Heart right ventricle (tissue), 16 donors: Measurements from ENCODE around the gene CCDC92. TPM values are rescaled to one million over a fixed set of nuclear protein-coding genes. Genes with fewer than 3 reads are reported as not detected.
A peak's percentile ranks its signal among the peaks of the same experiment; 100 is the strongest.

Source experiments
- ATAC-seq, 8 donors: fragments of 200-7000 bp; cut with Tn5 transposase; one replicate each; pipeline ENCODE4 v1.9.1; 2020; ENCODE audit warnings: mild to moderate bottlenecking in 8 of 8, moderate library complexity in 8 of 8, moderate number of reproducible peaks in 1 of 8
- DNase-seq, 2 donors: peaks; one replicate each; pipeline ENCODE4 v3.0.0-alpha.2; 2020
- H3K27ac ChIP-seq, 10 donors: fragments of 200-600 bp; sonication (generic) in 2 of 10; one replicate each; pipeline versions ENCODE4 v1.5.0 to v1.8.0; 2020 to 2022; ENCODE audit warnings: mild to moderate bottlenecking in 3 of 10
- H3K27me3 ChIP-seq, 7 donors: fragments of 200-600 bp; one replicate each; pipeline ENCODE4 v1.8.0; 2021 to 2022; ENCODE audit warnings: mild to moderate bottlenecking in 2 of 7
- H3K36me3 ChIP-seq, 9 donors: fragments of 200-600 bp; sonication (generic) in 1 of 9; one replicate each; pipeline versions ENCODE4 v1.5.0 to v1.8.0; 2020 to 2022; ENCODE audit warnings: mild to moderate bottlenecking in 2 of 9
- H3K4me1 ChIP-seq, 9 donors: fragments of 200-600 bp; sonication (generic) in 1 of 9; one replicate each; pipeline versions ENCODE4 v1.5.0 to v1.8.0; 2020 to 2022; ENCODE audit warnings: mild to moderate bottlenecking in 4 of 9
- H3K4me3 ChIP-seq, 10 donors: fragments of 200-600 bp; sonication (generic) in 2 of 10; one replicate each; pipeline versions ENCODE4 v1.5.0 to v1.8.0; 2020 to 2022; ENCODE audit warnings: mild to moderate bottlenecking in 7 of 10, moderate library complexity in 2 of 10
- H3K9me3 ChIP-seq, 11 donors: fragments of 200-600 bp in 10 of 11; sonication (generic) in 2 of 11; one replicate each; pipeline versions ENCODE4 v1.5.0 to v1.8.0; 2013 to 2022; ENCODE audit warnings: mild to moderate bottlenecking in 2 of 11, control low read depth in 1 of 11, moderate library complexity in 1 of 11
- WGBS, 2 donors: extraction: QIAGEN DNeasy Blood & Tissue Kit; methylation state at CpG; one replicate each; pipeline ENCODE4 v1.1.7; 2013; ENCODE audit warnings: inconsistent platforms in 1 of 2; 5-methylcytosine and 5-hydroxymethylcytosine counted together
- intact Hi-C, 10 donors: fragments of 100-400 bp; cut with DNase I; formaldehyde crosslinking; loops; one replicate each; pipeline versions ENCODE4 v1.11.1 to v1.14.2; 2022
- polyA plus RNA-seq, 2 donors: library from polyadenylated mRNA; stranded (reverse); fragments of 200-250 nt; gene quantifications; one replicate each; pipeline ENCODE4 v1.2.3, GENCODE V29; 2013
- total RNA-seq, 10 donors: library from RNA; stranded (reverse); fragmentation: NEBNext Ultra II Directional in 3 of 10; extraction: Animal tissue kit (Norgen Biotek cat#: 25700) in 3 of 10; gene quantifications; one replicate each; pipeline versions ENCODE4 v1.2.1 to v1.2.4, GENCODE V29; 2021 to 2023
- TF ChIP-seq, protein P1 (sequence below), 9 donors: fragments of 200-600 bp; sonication (generic) in 2 of 9; IDR thresholded peaks; one replicate each; pipeline versions ENCODE4 v1.5.0 to v1.8.0; 2021 to 2022; ENCODE audit warnings: antibody characterized with exemption in 9 of 9, mild to moderate bottlenecking in 5 of 9, moderate library complexity in 1 of 9
- donor health status: Arrhythmogenic right ventricular cardiomyopathy.
- donor health status: ischemic (EF 13 %, LVEDD 7.1; RV severe dilation, severe dysfunction).
- donor health status: healthy with polysubstance abuse.
- donor health status: DM: no; HTN: yes; CAD: no.
- donor health status: DM: no; HTN: no; CAD: no.
- donor health status: ischemic (EF 25% LVEDD 6.9; RV normal size, moderate dysfunction).
- donor health status: ischemic (EF 25% LVEDD 5.7; RV mildly dilated, moderate dysfunction).
- donor health status: healthy.
- donor health status: DM: yes; HTN: yes; CAD: no.
- donor health status: Ischemic cardiomyopathy.
- donor health status: ischemic (EF 35%, LVEDD 5.7; RV mildly dilated, moderate dysfunction).
- donor health status: nonischemic (EF 11% LVEDD 7.7; RV severe dilation, severe dysfunction).
- donor health status: DM: yes; HTN: yes; CAD: no.
- donor health status: PGD.
- donor health status: ischemic (EF 29% LVEDD 5.4; RV normal size, mild dysfunction).
- donor health status: nonischemic (EF 23%, LVEDD 6.1; RV moderate dilation, normal function).

Gene CCDC92
- total and polyA plus RNA-seq, 12 donors: 38.5 to 77.1 (median 56.5) TPM

- Histone ChIP-seq H3K9me3 (no peaks in the 10 kb centered on the region), H3K4me3 (no peak overlapping the region), H3K27ac (no peak overlapping the region), H3K4me1 (no peaks in the 10 kb centered on the region), H3K27me3 (peaks cover 0 to 35% (median 6%) of the 10 kb centered on the region in 7 donors), H3K36me3 (no peaks in the 10 kb centered on the region)
- intact Hi-C loops: loop anchor here in 3 of 10 donors (5.0 to 10.0 kb wide), 4 partner anchors 84 to 874 kb away; no protein-coding TSS in a partner anchor
- ATAC-seq (no peak), DNase-seq (no peak)
- 55 to 62% methylated on average over 9 of the region's 9 CpGs for WGBS, 2 donors
- TF ChIP-seq, protein P1, sequence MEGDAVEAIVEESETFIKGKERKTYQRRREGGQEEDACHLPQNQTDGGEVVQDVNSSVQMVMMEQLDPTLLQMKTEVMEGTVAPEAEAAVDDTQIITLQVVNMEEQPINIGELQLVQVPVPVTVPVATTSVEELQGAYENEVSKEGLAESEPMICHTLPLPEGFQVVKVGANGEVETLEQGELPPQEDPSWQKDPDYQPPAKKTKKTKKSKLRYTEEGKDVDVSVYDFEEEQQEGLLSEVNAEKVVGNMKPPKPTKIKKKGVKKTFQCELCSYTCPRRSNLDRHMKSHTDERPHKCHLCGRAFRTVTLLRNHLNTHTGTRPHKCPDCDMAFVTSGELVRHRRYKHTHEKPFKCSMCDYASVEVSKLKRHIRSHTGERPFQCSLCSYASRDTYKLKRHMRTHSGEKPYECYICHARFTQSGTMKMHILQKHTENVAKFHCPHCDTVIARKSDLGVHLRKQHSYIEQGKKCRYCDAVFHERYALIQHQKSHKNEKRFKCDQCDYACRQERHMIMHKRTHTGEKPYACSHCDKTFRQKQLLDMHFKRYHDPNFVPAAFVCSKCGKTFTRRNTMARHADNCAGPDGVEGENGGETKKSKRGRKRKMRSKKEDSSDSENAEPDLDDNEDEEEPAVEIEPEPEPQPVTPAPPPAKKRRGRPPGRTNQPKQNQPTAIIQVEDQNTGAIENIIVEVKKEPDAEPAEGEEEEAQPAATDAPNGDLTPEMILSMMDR (IDR thresholded peaks at IDR 0.05): no peak
These were observed 71.7 kb downstream of the CCDC92 start for GRCh38 chr12:123900871-123901376.

DNA sequence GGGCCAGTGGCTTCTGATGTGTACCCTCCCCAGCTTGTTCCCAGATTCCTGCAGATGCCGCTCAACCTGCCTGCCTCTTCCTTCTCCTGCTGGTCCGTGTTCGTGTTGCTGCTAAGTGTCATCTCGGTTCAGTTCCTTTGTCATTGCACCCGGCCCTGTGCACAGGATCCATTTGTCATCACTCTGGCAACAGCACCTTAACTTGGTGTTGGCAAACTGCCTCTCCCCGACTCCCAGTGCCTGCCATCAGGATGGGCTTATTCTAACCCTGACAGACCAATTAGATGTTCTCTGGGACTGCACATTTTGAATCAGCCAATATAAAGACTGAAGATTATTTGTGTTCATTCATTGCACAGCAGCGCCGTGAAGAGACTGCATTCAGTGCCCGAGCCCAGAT is 73.3 kb downstream of the CCDC92 start:
- no peak for DNase-seq

DNA sequence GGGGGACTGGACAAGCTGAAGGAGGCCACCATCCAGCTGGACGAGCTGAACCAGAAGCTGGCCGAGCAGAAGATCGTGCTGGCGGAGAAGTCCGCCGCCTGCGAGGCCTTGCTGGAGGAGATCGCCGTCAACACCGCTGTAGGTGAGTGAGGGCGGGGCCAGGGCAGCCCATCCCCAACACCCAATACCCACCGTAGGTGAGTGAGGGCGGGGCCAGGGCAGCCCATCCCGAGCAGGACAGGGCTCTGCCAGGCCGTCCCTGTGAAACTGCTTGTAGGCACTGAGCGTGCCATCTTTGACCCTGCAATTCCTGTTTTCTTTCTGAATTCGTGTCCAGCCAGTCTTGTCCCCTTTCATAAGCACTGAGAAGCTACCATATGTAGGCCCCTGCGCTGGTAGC is 74.0 kb downstream of the CCDC92 start:
- Histone ChIP-seq H3K27ac (no peak overlapping the region), H3K27me3 (peaks cover 0 to 37% (median 6%) of the 10 kb centered on the region in 7 donors), H3K9me3 (no peaks in the 10 kb centered on the region), H3K4me1 (no peaks in the 10 kb centered on the region), H3K36me3 (no peaks in the 10 kb centered on the region), H3K4me3 (no peak overlapping the region)
- TF ChIP-seq, protein P1 (IDR thresholded peaks at IDR 0.05): no peak
- WGBS, 2 donors: 87 to 92% methylated on average over 18 of the region's 18 CpGs
- intact Hi-C loops: no loop called here
- ATAC-seq (no peak), DNase-seq (no peak)

More for the DNA sequence above, 73.3 kb downstream of the CCDC92 start:
- Histone ChIP-seq H3K27ac (no peak overlapping the region), H3K36me3 (no peaks in the 10 kb centered on the region), H3K9me3 (no peaks in the 10 kb centered on the region), H3K4me3 (no peak overlapping the region), H3K4me1 (no peaks in the 10 kb centered on the region), H3K27me3 (peaks cover 0 to 35% (median 6%) of the 10 kb centered on the region in 7 donors)
- TF ChIP-seq, protein P1 (IDR thresholded peaks at IDR 0.05): no peak
- intact Hi-C loops: no loop called here
- 60 to 69% methylated on average over 9 of the region's 9 CpGs for WGBS, 2 donors
- peak in 3 of 8 donors; percentile 35 to 72 (median 69) for ATAC-seq

DNA sequence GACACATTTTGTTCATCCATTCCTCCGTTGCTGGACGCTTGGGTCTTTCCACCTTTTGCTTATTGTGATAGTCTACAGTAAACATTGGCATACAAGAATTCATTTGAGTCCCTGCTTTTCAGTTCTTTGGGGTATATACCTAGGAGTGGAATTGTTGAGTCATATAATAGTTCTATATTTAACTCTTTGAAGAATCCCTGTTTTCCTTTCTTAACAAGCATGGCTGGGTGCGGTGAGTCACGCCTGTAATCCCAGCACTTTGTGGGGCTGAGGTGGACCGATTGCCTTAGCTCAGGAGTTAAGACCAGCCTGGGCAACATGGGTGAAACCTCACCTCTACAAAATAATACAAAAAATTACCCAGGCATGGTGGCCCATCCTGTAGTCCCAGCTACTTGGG is 75.4 kb downstream of the CCDC92 start:
- no peak for DNase-seq
- intact Hi-C loops: no loop called here
- Histone ChIP-seq H3K27me3 (peaks cover 0 to 39% (median 6%) of the 10 kb centered on the region in 7 donors), H3K4me3 (no peak overlapping the region), H3K36me3 (no peaks in the 10 kb centered on the region), H3K4me1 (no peaks in the 10 kb centered on the region), H3K9me3 (no peaks in the 10 kb centered on the region), H3K27ac (no peak overlapping the region)
- 86 to 92% methylated on average over 5 of the region's 5 CpGs for WGBS, 2 donors
- no peak for ATAC-seq
- TF ChIP-seq, protein P1 (IDR thresholded peaks at IDR 0.05): no peak
